ENCODE results near the gene ELSPBP1.
"Not testable (repeated sequence)": the region's sequence is repeated elsewhere in the genome, so short reads cannot be mapped to it uniquely, and the experiment has no call there.

Gene ELSPBP1

GRCh38 chr19:48043675-48044258 lies 49.3 kb downstream of the ELSPBP1 start, which contains the start of gene CABP5:
CABP5 (minus strand) TSS chr19:48044079; CDS start chr19:48043922, 157 bp downstream.
- DNase-seq = no peak

- DNase-seq = no peak
Measured at GRCh38 chr19:48044561-48044960, 50.1 kb downstream of the ELSPBP1 start.

GRCh38 chr19:48051335-48052033 lies 57.1 kb downstream of the ELSPBP1 start:
- DNase-seq = no peak

DNA sequence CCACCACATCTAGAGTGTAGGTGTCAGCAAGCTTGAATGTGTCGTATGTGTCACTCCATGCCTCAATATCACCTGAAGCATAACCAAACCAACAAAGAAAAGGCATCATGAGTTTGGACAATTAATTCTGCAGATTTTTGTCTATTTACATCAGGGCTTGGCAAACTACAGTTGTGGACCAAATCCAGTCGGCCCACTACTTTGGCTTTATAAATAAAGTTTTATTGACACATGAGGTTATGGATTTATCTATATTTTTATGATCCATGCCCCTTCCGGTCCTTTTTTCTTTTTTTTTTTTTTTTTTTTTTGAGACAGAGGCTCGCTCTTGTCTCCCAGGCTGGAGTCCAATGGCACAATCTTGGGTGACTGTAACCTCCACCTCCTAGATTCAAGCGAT lies 58.6 kb downstream of the ELSPBP1 start:
- DNase-seq = no peak

- no peak for DNase-seq
Measured at GRCh38 chr19:48053856-48054255, 59.4 kb downstream of the ELSPBP1 start.

GRCh38 chr19:48059331-48059730 lies 64.9 kb downstream of the ELSPBP1 start:
- no peak for DNase-seq

GRCh38 chr19:48060381-48060780 lies 65.9 kb downstream of the ELSPBP1 start:
- DNase-seq = no peak

GRCh38 chr19:48061401-48062344 lies 67.2 kb downstream of the ELSPBP1 start:
- DNase-seq = no peak

DNA sequence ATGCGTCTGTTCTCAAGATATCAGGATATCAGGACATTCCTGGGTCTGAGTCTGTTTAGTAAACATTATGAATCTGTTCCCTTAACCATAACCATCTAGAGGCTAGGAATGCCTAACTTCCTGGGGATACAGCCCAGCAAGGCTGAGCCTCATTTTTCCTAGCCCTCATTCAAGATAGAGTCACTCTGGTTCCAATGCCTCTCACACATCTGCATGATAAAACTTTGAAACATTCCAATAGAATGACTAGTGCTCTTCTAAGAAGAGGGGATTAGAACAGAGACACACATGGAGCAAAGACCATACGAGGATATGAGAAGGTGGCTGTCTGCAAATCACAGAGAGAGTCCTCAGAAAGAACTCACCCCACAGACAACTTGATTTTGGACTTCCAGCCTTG lies 70.1 kb downstream of the ELSPBP1 start:
- no peak for DNase-seq

- DNase-seq = no peak
Measured at GRCh38 chr19:48069435-48069834, 75.0 kb downstream of the ELSPBP1 start.

DNA sequence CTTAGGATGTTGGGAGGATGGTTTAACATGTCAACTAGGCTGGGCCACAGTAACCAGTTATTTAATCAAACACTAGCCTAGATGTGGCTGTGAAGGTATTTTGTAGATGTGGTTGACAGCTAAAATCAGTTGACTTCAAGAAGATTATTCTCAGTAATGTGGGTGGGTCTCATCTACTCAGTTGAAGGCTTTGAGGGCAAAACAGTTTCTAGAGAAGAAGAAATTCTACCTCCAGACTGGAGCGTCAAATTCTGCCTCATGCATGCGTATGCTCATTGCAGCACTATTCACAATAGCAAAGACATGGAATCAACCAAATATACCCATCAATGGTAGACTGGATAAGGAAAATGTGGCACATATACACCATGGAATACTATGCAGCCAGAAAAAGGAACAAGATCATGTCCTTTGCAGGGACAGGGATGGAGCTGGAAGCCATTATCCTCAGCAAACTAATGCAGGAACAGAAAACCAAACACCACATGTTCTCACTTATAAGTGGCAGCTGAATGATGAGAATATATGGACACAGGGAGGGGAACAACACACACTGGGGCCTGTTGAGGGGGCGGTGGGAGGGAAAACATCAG lies 75.8 kb downstream of the ELSPBP1 start:
- DNase-seq = not testable (repeated sequence)
